Thyroid gland (tissue), 4 donors: ENCODE data around the gene RREB1. TPM values are rescaled to one million over a fixed set of nuclear protein-coding genes. Genes with fewer than 3 reads are reported as not detected.
A peak's percentile ranks its signal among the peaks of the same experiment; 100 is the strongest.

Experiments
- DNase-seq, 2 donors: peaks; one replicate each; pipeline ENCODE4 v3.0.0-alpha.2; 2019
- H3K27ac ChIP-seq, 3 donors: fragments of 200-600 bp; sonication (generic); 1 replicate in 2 of 3; 2 replicates in 1 of 3; pipeline ENCODE4 v1.5.1; 2016 to 2019; ENCODE audit warnings: mild to moderate bottlenecking in 1 of 3, moderate library complexity in 1 of 3
- H3K27me3 ChIP-seq: fragments of 200-600 bp; sonication (generic); one replicate; pipeline ENCODE4 v1.5.1; 2019
- H3K36me3 ChIP-seq, 2 donors: fragments of 200-600 bp; sonication (generic); one replicate each; pipeline ENCODE4 v1.5.1; 2016 to 2019
- H3K4me1 ChIP-seq, 2 donors: fragments of 200-600 bp; sonication (generic); one replicate each; pipeline ENCODE4 v1.5.1; 2017 to 2019
- H3K4me3 ChIP-seq, 3 donors: fragments of 200-600 bp; sonication (generic); replicated peaks in 1 of 3; 1 replicate in 2 of 3; 2 replicates in 1 of 3; pipeline ENCODE4 v1.5.1; 2016; ENCODE audit warnings: mild to moderate bottlenecking in 1 of 3
- H3K9me3 ChIP-seq: fragments of 200-600 bp; sonication (generic); one replicate; pipeline ENCODE4 v1.5.1; 2017
- POLR2A ChIP-seq, 2 donors: fragments of 450-650 bp; IDR thresholded peaks; one replicate each; pipeline ENCODE4 v1.6.1; 2017; ENCODE audit warnings: antibody characterized with exemption in 2 of 2, mild to moderate bottlenecking in 2 of 2, moderate library complexity in 1 of 2
- WGBS, 2 donors: methylation state at CpG; one replicate each; pipeline ENCODE4 v1.1.5; 2017; 5-methylcytosine and 5-hydroxymethylcytosine counted together
- intact Hi-C: fragments of 100-400 bp; cut with DNase I; formaldehyde crosslinking; loops from one replicate; pipeline ENCODE4 v1.15.1; 2023
- total RNA-seq, 4 donors: library from RNA; depleted of rRNA; stranded (reverse); fragments of >200 nt; gene quantifications; one replicate each; pipeline ENCODE4 v1.2.3, GENCODE V29; 2016
- TF ChIP-seq, protein P1 (sequence below), 6 experiments: fragments of 200-600 bp in 3 of 6; fragments of 450-650 bp in 3 of 6; sonication (generic) in 3 of 6; IDR thresholded peaks; one replicate each; pipeline ENCODE4 v1.5.1; 2016 to 2019; ENCODE audit warnings: antibody characterized with exemption in 6 of 6, mild to moderate bottlenecking in 2 of 6, inconsistent platforms in 1 of 6, moderate library complexity in 1 of 6

Gene RREB1
- total RNA-seq, 4 donors from 2014 or later: 48.0 to 91.3 (median 57.1) TPM

DNA sequence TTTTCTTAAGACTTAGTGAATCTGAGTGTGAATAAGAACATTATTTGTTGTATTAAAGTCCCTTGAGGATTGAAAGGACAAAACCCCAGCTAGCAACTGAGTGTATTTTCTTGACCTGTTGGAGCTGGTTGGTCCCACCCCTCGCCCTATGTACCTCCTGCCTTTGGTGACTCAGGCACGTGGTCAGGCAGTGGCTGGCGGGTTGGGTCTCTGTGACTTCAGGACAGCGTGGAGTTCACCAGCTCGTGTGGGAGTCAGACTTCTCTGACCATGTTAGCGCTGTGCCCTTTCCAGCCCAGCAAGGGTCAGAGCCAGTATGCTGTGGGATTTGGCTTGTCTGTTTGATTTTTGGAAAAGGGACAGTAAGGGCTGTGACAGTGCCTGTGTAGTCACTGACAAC is 111.5 kb downstream of the RREB1 start:
- WGBS, 2 donors: 75 to 83% methylated on average over 6 of the region's 6 CpGs
- Histone ChIP-seq H3K27me3 (no peaks in the 10 kb centered on the region), H3K36me3 (peaks cover 9 to 18% of the 10 kb centered on the region in 2 donors), H3K4me1 (peaks cover 8 to 24% of the 10 kb centered on the region in 2 donors), H3K4me3 (no peak overlapping the region), H3K27ac (peak overlapping the region in 2 of 3 donors; percentile 26 to 62), H3K9me3 (no peaks in the 10 kb centered on the region)
- TF ChIP-seq POLR2A (IDR thresholded peaks at IDR 0.05): no peak
- TF ChIP-seq, protein P1, sequence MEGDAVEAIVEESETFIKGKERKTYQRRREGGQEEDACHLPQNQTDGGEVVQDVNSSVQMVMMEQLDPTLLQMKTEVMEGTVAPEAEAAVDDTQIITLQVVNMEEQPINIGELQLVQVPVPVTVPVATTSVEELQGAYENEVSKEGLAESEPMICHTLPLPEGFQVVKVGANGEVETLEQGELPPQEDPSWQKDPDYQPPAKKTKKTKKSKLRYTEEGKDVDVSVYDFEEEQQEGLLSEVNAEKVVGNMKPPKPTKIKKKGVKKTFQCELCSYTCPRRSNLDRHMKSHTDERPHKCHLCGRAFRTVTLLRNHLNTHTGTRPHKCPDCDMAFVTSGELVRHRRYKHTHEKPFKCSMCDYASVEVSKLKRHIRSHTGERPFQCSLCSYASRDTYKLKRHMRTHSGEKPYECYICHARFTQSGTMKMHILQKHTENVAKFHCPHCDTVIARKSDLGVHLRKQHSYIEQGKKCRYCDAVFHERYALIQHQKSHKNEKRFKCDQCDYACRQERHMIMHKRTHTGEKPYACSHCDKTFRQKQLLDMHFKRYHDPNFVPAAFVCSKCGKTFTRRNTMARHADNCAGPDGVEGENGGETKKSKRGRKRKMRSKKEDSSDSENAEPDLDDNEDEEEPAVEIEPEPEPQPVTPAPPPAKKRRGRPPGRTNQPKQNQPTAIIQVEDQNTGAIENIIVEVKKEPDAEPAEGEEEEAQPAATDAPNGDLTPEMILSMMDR (IDR thresholded peaks at IDR 0.05): no peak
- intact Hi-C loops: no loop called here
- no peak for DNase-seq

DNA sequence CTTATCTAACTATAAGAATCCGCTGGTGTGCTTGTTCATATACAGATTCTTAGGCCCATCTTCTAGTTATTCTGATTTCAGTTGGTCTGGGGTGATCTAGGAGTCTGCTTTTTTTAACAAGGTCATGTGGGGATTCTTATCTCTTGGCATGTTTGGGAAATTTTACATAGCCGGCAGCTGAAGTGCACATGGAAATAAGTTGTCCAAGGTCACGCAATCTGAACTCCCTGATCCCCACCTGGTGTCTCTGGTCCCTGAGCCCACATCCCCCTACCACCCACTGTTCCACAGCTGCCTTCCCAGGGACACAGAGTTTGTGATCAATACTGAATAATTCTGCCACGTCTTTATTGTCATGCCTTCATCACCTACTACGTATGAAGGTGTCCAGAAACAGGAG is 114.4 kb downstream of the RREB1 start:
- H3K4me3 ChIP-seq: no peak overlapping the region
- peaks cover 15 to 18% of the 10 kb centered on the region in 2 donors for H3K36me3 ChIP-seq
- H3K27me3 ChIP-seq: no peaks in the 10 kb centered on the region
- TF ChIP-seq POLR2A (IDR thresholded peaks at IDR 0.05): no peak
- TF ChIP-seq, protein P1 (IDR thresholded peaks at IDR 0.05): no peak
- intact Hi-C loops: no loop called here
- 91% methylated on average over 5 of the region's 5 CpGs for WGBS, 2 donors
- no peaks in the 10 kb centered on the region for H3K9me3 ChIP-seq
- no peak for DNase-seq
- H3K4me1 ChIP-seq: peaks cover 2 to 24% of the 10 kb centered on the region in 2 donors
- peak overlapping the region in 1 of 3 donors; percentile 50 for H3K27ac ChIP-seq

DNA sequence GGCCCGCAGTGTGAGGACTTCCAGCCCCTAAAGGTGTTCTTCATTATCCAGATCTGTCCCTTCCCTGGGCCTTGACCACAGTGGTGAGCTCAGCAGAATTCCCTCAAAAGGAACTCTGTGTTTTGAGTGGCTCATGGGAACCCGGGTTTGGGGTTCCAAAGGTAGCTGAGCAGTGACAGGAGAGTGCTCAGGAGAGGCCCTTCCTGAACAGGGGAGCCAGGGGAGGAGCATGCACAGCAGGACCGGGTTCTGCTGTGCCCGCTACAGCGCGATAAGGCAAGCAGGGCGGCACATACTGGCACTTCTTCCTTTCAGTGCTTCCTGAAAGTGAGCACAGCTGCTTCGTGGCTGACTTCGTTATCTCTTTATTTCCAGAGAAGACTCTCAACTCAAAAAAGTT is 117.0 kb downstream of the RREB1 start:
- no peaks in the 10 kb centered on the region for H3K9me3 ChIP-seq
- WGBS, 2 donors: 80 to 82% methylated on average over 9 of the region's 9 CpGs
- TF ChIP-seq, protein P1 (IDR thresholded peaks at IDR 0.05): no peak
- no peak for TF ChIP-seq POLR2A (IDR thresholded peaks at IDR 0.05)
- H3K4me1 ChIP-seq: peaks cover 0 to 10% of the 10 kb centered on the region in 2 donors
- H3K27ac ChIP-seq: no peak overlapping the region
- peaks cover 31 to 34% of the 10 kb centered on the region in 2 donors for H3K36me3 ChIP-seq
- intact Hi-C loops: no loop called here
- H3K27me3 ChIP-seq: no peaks in the 10 kb centered on the region
- H3K4me3 ChIP-seq: no peak overlapping the region
- DNase-seq: no peak

DNA sequence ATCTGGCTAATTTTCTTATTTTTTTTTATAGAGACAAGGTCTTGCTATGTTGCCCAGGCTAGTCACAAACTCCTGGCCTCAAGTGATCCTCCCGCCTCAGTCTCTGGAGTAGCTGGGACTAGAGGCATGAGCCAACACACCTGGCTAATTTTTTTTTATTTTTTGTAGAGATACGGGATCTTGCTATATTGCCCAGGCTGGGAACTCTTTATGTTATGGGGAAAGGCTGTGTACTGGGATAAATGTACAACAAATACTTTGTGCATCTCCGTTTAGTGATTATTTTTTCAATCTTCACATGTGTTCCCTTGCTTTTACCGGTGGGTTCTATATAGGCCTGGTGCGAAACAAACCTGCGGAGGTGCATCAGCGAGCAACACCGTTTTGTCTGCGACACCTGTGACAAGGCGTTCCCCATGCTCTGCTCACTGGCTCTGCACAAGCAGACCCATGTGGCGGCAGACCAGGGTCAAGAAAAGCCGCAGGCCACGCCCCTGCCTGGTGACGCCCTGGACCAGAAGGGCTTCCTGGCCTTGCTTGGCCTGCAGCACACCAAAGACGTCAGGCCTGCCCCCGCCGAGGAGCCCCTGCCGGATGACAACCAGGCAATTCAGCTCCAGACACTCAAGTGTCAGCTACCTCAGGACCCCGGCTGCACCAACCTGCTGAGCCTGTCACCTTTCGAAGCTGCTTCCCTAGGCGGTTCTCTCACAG is 121.1 kb downstream of the RREB1 start:
- peaks cover 54 to 58% of the 10 kb centered on the region in 2 donors for H3K36me3 ChIP-seq

More for the DNA sequence above, 121.1 kb downstream of the RREB1 start:
- no peak overlapping the region for H3K27ac ChIP-seq
- H3K4me1 ChIP-seq: peaks cover 8 to 10% of the 10 kb centered on the region in 2 donors
- 89 to 99% methylated on average over 15 to 17 of the region's 21 CpGs for WGBS, 2 donors
- TF ChIP-seq, protein P1 (IDR thresholded peaks at IDR 0.05): no peak
- TF ChIP-seq POLR2A (IDR thresholded peaks at IDR 0.05): no peak
- DNase-seq: no peak
- intact Hi-C loops: no loop called here
- no peaks in the 10 kb centered on the region for H3K9me3 ChIP-seq
- H3K4me3 ChIP-seq: no peak overlapping the region
- H3K27me3 ChIP-seq: no peaks in the 10 kb centered on the region
